Hypothalamus (tissue), 51 donors: ENCODE results near the gene SHKBP1.
"Not testable (repeated sequence)": the region's sequence is repeated elsewhere in the genome, so short reads cannot be mapped to it uniquely, and the experiment has no call there.

Source experiments
- DNase-seq, 51 donors: peaks; one replicate each; lab custom pipeline; 2025; lab: John Stamatoyannopoulos, UW

SHKBP1 gene, protein sequence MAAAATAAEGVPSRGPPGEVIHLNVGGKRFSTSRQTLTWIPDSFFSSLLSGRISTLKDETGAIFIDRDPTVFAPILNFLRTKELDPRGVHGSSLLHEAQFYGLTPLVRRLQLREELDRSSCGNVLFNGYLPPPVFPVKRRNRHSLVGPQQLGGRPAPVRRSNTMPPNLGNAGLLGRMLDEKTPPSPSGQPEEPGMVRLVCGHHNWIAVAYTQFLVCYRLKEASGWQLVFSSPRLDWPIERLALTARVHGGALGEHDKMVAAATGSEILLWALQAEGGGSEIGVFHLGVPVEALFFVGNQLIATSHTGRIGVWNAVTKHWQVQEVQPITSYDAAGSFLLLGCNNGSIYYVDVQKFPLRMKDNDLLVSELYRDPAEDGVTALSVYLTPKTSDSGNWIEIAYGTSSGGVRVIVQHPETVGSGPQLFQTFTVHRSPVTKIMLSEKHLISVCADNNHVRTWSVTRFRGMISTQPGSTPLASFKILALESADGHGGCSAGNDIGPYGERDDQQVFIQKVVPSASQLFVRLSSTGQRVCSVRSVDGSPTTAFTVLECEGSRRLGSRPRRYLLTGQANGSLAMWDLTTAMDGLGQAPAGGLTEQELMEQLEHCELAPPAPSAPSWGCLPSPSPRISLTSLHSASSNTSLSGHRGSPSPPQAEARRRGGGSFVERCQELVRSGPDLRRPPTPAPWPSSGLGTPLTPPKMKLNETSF

DNA sequence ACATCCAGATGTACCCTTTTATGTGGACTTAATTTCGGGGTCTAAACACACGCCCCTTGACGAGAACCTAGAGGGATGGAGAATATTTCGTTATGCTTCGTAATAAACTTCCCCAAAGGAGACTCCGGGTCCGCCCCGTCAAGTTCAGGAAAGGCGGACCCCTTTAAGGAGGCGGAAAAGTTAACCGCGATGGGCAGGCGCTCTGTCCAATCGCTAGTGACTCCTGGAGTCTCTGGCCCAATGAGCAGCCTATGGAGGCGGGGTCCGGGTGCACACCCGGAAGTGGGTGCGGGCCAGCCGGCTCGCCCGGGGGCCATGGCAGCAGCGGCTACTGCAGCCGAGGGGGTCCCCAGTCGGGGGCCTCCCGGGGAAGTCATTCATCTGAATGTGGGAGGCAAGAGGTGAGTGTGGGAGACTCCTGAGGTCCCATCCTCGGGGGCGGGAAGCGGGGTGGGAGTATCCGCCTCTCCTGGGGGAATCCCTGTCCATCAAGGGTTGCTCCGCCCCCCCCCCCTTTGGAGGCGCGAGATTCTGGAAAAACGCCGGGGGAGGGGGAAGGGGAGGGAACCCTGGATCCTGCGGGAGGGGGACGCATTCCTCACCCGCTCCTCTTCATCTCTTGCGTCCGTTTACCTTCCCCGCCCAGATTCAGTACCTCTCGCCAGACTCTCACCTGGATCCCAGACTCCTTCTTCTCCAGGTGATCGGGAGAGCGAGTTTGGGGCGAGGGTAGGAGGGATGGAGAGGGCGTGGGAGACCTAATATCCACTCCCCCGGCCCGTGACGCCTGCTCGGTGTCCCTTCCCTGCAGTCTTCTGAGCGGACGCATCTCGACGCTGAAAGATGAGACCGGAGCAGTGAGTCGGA is at the start of gene SHKBP1:
Gene SHKBP1, plus strand, starts transcription at position 289 of the 867 bp plus-strand sequence. Its CDS starts 27 bp downstream, at position 316.
- peak; percentile 54 to 95 (median 82) for DNase-seq

DNA sequence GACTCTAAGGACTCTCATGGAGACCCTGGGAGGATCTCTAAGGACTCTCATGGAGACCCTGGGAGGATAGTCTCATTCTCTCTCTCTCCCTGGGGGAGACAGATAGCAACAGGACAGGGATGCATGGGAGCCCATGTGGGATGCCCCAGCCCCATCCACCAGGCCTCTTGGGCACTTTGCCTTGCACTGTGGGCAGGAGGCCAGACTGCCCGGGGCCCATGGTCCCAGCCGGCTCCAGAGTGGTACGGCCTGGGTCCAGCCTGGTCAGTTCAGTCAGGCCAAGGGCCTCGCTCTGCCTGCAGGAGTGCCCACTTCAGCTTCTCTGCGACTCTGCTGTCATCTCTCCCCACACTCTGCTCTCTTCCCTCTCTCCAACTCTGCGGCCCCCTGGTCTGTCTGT is 48.6 kb upstream of the SHKBP1 start:
- peak in 5 of 51 donors; percentile 1 to 27 (median 4) for DNase-seq

DNA sequence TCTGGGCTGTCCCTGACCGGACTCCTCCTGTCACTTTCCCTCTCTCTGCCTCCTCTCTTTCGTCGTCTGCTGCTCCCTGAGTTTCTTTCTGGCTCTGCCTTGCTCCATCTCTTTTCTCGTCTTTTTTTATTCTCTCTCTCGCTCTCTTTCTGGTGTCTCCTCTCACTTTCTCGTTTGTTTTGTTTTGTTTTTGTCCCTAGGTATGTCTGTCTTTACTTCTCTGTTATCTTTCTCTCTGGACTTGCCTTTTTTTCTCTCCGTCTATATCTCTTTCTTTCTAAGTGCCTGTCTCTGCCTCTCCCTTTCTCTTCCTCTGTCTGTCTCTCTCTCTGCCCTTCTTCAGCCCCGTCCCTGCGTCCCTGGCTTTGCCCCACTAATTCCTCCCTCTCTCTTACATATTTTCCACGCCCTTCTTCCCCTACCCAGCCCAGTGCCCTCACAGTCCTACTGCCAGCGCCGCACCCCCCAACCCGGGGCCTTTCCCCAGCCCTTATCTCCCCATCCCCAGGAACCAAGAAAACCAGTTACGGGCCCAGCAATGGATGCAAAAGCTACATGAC is 48.1 kb upstream of the SHKBP1 start:
- no peak for DNase-seq

DNA sequence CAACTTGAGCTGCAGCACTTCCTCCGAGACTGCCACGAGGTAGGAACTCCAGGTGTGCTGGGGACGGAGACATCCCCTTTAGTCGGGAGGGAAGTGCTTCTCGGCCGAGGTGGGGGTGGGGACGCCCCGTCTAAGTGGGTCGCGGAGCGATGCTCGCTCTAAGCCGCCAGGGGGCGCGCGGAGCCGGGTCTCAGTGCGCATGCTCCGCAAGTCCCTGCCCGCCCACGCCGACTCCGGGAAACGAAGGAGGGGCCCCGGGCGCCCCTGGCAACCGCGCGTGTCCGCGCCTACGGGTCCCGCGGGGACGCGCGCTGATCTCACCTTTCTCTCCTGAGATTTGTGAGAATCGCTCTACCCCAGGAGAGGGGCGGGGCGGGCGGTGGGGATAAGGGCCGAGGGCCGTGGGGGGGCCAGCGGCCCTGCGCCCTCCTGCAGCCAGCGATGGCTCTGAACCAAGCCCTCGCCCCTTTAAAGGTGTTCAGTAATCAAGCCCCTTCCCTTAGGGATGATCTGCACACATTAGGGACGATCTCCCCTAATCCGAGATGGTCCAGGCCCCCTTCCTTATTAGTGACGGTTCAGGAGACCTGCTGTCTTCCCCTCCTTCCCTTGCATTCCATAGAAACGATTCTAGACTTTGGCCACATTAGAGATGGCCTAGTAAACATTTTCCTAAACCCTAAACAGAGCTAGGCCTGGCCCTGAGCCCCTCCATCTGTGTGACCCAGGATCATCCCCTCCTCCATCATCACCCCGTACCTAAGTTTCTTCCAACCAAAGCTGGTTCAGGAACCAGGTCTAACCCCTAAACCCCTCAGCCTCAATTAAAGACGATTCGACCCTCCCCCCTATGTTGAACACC is 47.3 kb upstream of the SHKBP1 start:
- DNase-seq: peak; percentile 27 to 88 (median 72)

DNA sequence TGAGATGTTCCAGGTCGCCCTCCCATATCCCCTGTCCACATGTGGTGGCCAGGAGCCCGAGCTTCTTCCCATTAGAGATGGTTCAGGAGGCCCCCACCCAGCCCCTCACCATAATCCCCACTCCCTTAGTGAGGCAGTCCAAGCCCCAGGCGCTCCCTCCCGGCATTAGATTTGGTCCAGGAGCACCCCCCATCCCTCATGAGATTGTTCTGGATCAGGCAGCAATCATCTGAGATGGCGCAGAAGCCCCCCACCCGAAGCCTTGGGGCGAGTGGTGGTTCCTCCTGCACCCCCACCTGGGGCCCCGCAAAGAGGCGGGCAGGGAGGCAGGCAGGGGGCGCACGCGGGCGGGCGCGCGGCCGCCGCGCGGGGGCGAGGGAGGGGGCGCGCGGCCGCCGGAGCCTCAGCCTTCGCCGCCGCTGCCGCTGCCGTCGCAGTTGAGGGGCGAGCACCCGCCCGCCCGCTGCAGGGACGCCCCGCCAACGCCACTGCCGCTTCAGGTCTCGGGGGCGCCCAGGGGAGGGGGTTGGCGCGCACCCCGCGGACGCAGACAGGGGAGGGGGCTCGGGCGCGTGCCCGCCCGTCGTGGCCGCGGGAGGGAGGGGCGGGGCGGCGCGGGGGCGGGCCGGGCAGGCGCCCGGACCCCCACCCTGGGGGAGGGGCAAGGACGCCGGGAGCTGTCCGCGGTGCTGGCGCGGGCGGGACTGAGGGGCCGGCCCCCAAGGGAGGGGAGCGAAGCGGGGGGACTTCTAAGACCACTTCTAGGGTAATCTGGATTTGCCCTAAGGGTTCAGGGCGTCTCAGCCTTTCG is 46.4 kb upstream of the SHKBP1 start:
- DNase-seq: peak in 17 of 51 donors; percentile 5 to 74 (median 38)

DNA sequence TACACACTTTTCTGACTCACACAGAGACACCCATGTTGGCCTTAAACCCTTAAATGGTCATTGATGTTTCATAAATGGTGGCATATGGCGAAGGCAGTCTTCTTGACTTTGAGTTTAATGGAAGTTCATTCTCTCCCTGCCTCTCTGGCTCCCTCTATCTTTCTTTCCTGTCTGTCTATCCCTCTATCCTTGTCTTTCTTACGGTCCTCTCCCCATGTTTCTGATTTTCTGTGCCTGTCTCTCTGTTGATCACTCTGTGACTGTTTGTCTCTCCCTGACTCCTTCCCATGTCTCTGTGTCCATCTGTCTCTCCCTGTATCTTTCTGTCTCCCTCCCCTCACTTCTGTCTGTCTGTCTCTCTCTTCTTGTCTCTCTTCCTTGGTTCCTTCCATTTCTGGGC is 43.2 kb upstream of the SHKBP1 start:
- DNase-seq: no peak

DNA sequence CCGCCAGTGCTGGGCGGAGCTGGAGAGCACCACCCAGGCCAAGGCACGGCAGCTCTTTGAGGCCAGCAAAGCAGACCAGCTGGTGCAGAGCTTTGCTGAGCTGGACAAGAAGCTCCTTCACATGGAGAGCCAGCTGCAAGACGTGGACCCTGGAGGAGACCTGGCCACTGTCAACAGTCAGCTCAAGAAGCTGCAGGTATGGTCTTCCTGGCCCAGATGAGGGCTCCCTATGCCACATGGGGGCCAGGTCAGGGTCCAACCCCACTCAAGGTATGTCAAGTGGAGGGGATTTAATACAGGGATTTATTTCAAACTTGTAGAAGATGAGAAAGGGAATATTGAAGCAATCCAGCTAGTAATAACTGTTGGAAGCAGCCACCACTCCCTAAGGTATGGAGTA is 42.5 kb upstream of the SHKBP1 start:
- no peak for DNase-seq

DNA sequence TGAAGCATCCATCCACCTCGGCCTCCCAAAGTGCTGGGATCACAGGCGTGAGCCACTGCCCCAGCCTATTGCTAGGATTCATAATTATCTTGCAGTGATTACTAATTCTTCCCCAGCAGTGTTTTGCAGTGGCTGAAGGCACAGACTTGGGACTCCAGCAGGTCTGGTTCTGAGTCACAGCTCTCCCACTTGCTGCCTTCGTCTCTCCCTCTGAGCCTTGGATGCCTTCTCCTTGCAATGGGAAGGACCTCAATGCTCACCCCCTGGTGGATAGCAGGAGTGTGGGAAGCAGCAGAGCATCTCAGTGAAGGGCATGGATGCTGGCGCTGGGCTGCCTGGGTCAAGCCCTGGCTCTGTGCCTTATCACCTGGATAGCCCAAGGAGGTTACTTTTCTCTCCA is 37.6 kb upstream of the SHKBP1 start:
- peak in 1 of 51 donors; percentile 27 for DNase-seq

DNA sequence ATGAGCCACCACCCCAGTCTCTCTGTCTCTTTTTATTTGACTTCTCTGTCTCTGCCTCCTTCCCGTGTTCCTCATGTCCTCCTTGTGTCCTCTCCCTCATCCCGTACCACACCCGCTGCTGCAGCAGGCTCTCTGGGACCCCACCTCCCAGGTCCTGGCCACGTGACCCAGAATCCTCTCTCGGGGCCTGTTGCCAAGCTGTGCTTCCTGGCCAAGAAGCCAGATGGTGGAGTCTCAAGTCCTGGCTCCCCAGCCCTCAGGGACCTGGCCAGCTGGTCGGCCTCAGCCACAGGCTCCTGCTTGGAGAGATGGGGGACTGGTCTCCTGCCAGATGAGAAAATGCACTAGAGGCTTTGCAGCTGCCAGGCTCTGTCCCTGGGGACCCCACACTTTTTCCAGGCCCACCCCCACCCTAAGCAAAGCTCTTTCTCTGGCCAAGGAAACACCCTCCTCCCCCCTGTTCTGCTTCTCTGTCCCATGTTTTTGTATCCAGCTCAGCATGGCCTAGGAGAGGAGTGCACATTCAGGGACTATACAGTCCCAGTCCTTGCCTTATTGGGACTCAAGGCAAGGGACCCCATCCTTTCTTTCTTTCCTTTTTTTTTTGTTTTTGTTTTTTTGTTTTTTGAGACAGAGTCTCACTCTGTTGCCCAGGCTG is 34.3 kb upstream of the SHKBP1 start:
- DNase-seq: peak in 14 of 51 donors; percentile 3 to 48 (median 22)

DNA sequence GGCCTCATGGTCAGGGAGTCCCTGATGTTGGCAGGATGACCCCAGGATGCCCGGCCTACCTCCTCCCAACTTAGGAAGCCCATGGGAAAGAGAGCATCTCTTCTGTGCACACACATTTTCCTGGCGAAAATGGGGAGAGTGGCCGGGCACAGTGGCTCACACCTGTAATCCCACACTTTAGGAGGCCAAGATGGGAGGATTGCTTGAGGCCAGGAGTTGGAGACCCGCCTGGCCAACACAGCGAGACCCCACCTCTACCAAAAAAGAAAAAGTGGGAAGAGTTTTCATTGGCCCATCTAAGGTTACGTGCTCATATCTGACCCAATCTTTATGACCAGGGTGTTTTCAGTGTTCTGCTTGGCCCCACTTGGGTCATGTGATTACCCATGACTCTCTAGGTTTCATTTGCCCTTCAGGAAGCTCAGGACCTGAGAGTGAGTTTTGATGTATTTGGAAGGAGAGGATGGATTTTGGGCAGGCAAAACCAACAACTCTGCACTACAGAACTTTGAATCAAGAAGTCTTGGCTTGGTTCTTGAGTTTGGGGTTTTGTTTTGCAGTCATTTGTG is 33.6 kb upstream of the SHKBP1 start:
- no peak for DNase-seq

DNA sequence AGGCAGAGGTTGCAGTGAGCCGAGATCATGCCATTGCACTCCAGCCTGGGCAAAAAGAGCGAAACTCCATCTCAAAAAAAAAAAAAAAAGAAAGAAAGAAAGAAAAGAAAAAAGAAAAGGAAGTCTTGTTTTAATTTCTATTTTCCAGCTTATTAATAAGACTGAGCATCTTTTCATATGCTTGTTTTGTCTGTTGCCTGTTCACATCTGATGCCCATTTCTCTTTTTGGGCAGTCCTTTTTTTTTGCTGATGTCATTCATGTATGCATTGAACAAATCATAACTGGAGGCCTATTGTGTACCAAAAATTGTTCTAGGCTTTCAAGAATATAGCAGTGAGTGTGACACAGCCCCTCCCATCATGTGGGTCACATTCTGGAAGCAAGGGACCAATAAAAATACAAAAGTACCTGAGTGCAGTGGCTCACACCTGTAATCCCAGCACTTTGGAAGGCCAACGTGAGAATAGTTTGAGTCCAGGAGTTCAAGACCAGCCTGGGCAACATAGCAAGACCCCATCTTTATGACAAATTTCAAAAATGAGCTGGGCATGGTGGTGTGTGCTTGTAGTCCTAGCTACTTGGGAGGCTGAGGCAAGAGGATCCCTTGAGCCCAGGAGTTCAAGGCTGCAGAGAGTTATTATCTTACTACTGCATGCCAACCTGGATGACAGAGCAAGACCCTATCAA is 30.4 kb upstream of the SHKBP1 start:
- not testable (repeated sequence) for DNase-seq

DNA sequence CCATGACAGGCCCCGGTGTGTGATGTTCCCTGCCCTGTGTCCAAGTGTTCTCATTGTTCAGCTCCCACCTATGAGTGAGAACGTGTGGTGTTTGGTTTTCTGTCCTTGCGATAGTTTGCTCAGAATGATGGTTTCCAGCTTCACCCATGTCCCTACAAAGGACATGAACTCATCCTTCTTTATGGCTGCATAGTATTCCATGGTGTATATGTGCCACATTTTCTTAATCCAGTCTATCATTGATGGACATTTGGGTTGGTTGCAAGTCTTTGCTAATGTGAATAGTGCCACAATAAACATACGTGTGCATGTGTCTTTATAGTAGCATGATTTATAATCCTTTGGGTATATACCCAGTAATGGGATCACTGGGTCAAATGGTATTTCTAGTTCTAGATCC is 29.5 kb upstream of the SHKBP1 start:
- not testable (repeated sequence) for DNase-seq

DNA sequence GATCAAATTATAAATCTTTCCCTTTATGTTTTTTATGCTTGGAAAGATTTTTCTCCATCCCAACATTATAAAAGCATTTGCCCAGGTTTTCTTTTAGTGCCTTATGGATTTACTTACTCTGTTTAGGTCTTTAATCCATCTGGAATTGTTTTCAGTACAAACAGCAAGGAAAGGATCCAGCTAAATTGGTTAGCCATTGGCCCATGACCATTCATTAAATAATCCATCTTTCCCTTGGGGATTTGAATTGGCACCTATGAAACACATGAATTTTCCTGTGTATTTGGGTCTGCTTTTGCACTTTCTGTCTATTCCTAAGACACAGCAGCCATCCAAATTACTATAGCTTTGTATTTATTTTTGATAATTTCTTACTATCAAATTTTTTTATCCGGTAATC is 28.8 kb upstream of the SHKBP1 start:
- DNase-seq: no peak

DNA sequence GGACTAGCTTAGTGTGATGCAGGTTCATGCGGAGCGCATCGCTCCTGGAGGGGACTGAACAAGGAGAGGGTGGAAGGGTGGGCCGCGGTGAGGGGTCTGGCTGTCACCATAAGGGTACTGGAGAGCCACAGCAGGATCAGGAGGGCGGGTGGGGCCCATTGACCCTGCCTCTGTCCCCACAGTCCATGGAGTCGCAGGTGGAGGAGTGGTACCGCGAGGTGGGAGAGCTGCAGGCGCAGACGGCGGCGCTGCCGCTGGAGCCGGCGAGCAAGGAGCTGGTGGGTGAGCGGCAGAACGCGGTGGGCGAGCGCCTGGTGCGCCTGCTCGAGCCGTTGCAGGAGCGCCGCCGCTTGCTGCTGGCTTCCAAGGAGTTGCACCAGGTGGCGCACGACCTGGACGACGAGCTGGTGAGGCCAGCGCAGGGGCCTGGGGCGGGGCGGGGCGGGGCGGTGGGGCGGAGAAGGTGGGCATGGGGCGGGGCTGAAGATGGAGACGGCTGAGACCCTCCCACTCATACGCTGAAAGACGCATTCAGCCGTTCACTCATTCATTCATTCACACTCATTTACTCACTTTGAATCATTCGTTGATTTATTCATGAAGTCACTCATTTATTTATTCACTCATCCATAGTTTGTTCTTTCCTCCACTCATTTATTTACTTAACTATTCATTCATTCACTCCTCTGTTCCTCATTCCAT is 27.5 kb upstream of the SHKBP1 start:
- peak in 9 of 51 donors; percentile 11 to 58 (median 21) for DNase-seq

DNA sequence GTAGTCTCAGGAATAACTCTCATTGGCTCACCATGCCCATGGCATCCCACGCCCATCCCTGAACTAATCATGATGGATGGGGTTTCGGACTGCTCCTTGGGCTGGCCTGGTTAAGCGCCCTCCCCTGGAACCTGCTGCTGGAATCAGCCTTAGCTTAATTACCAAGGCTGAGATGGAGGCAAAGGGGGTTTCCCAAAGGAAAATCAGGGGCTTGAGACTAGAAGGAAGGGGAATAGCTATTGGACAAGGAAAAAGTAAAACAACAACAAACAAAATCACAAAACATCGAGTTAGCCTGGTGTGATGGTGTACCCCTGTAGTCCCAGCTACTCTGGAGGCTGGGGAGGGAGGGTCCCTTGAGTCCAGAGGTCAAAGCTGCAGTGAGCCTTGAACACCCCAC is 25.7 kb upstream of the SHKBP1 start:
- DNase-seq: no peak

DNA sequence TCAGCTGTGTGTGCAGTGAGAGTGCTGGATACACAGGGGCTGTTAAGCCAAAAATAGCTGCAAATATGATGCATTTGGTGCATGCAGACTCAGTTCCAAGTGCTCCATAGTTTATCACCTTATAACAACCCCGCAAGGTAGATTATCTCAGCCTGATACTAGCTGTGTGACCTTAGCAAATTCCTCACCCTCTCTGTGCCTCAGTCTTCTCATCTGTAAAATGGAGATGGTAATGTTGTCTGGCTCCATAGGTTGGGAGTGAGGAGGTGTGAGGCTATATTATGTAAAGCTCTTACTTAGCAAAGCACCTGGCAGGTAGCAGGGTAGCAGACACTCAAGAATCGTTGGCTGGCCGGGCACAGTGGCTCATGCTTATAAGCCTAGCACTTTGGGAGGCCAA is 23.8 kb upstream of the SHKBP1 start:
- DNase-seq: no peak
